OCI-LY1 (cell line): ENCODE measurements around the gene NUP93.

ENCODE experiments used
- EZH2 ChIP-seq: fragments of 200-600 bp; sonication (generic), shearing (Covaris generic); IDR thresholded peaks from 2 replicates; pipeline ENCODE4 v1.8.0; 2017; ENCODE audit warnings: borderline replicate concordance, mixed run types, mild to moderate bottlenecking, antibody characterized with exemption, low read length, moderate library complexity, mixed read lengths
- TF ChIP-seq, protein P1 (sequence below): fragments of 200-600 bp; sonication (generic), shearing (Covaris generic); IDR thresholded peaks from 2 replicates; pipeline ENCODE4 v1.5.1; 2017; ENCODE audit warnings: mild to moderate bottlenecking, antibody characterized with exemption, low read length, moderate library complexity, mixed read lengths

DNA sequence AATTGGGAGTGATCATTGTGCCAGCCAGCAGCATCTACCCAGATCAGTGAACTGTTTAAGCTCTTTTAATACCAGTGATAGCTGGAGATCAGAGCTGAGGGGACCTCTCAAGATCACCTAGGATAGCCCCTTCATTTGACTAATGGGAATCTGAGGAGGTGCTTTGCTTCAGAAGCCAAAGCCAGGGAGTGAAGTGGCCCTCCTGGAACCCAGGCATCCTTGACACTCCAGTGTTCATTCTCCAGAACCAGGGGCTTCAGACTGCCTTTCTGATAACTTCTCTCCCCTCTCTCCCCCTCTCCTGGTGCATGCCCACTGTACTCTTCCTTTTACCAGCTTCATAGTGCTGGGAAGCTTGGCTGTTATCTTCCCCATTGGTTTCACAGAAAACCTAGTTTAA, 87.1 kb downstream of the NUP93 start:
- TF ChIP-seq, protein P1, sequence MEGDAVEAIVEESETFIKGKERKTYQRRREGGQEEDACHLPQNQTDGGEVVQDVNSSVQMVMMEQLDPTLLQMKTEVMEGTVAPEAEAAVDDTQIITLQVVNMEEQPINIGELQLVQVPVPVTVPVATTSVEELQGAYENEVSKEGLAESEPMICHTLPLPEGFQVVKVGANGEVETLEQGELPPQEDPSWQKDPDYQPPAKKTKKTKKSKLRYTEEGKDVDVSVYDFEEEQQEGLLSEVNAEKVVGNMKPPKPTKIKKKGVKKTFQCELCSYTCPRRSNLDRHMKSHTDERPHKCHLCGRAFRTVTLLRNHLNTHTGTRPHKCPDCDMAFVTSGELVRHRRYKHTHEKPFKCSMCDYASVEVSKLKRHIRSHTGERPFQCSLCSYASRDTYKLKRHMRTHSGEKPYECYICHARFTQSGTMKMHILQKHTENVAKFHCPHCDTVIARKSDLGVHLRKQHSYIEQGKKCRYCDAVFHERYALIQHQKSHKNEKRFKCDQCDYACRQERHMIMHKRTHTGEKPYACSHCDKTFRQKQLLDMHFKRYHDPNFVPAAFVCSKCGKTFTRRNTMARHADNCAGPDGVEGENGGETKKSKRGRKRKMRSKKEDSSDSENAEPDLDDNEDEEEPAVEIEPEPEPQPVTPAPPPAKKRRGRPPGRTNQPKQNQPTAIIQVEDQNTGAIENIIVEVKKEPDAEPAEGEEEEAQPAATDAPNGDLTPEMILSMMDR, result no peak
- TF ChIP-seq EZH2, result no peak
